Activated gamma-delta T cell treated with anti-CD3 and anti-CD28 coated beads, Interleukin-2, amount 50 U/mL, for 16 hours (primary cell): ENCODE results near the gene SHISA8.

Experiments used
- DNase-seq: peaks from one replicate; pipeline ENCODE4 v3.0.0-alpha.2; 2020; ENCODE audit warnings: low read depth

SHISA8 gene

DNA sequence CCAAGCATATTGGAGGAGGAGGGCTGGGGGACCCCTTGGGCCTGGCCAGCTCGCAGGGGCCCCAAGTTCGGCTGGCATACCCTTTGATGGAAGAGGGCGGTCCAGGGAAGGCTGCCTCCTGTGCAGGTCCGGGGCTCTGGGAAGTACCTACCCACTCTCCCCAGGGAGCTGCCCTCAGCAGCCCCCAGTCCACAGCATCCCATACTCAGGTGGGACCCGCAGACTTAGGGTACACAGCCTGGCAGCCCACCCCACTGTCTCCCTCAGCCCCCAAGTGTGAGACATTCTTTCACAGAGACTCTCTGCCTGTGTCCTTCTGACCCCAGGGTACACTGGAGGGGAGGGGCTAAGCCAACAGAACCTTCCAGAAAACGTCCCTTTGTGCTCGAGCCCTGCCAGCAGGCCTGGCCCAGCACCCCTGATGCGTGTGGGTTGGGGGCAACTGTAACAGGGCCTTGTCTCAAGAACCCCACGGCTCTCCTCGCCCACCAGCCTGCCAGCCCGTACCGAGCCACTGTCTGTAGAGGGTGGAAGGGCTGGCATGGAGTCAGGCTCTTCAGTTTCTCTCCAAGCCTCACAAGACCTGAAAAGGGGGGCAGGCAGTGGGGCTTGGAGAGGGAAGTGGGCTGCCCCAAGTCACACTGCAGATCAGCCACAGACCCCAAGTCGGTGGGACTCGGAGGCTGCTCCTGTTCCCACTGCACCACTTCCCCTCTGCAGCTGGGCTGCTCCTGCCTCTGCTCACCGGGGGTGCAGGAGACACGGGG is 18.7 kb upstream of the SHISA8 start:
- no peak for DNase-seq

DNA sequence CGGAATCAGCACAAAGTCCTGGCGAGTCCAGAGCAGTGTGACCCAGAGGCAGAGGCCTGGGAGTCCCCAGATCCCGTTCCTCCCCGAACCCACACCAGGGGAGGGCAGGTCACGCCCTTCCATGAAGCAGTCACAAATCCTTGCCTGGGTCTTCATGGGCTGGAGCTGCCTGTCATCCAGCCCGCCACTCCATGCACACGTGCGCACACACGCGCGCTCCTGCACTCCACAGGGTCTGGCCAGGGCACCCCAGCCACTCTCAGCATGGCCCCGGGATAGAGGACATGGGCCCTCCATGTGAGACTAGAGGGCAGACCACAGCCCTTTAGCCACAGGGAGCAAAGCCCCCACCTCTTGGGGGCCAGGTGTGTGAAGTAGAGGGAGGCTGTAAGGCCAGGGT is 17.5 kb upstream of the SHISA8 start:
- no peak for DNase-seq

DNA sequence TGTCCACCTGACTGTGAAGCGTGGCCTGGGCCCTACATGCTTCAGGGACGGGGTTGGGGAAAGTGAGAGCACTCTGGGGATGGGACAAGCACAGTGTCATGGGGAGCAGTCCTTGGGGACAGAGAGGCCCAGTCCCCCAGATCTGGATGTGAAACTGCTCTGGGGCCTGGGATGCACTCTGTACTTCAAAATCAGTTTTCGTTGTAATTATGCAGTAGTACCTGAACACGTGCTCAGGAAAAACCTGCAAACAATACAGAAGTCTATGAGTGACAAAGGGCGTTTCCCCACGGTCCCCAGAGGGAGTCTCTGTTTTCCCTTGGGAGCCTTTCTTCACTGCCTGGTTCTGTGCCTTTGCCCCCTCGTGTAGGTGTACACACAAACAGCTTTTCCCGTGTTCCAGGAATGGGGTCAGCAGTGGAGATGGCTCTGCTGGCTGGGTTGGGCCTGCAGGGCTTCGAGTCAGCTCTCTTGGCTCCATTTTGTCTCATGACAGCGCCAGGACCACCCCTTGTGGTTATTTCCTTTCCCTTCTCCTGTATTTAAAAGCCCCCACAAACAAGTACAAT is 16.9 kb upstream of the SHISA8 start:
- no peak for DNase-seq

DNA sequence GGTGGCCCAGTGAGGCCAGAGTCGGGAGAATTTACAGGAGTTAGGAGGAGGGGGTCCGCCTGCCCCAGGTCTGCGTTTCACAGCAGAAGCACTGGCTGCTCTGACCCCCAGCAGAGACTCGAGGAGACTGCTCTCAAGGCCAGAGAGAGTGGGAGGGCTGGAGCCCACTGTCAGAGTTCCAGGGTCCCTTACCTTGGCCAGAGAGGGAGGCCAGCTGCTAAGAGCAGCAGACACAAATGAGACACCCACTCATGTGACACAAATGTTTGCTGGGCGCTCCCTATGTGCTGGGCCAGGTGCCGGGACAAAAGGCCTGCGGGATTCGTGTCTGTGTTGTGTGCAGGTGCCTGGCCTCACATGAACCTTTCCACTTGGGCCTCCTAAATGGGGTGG is 14.5 kb upstream of the SHISA8 start:
- no peak for DNase-seq

DNA sequence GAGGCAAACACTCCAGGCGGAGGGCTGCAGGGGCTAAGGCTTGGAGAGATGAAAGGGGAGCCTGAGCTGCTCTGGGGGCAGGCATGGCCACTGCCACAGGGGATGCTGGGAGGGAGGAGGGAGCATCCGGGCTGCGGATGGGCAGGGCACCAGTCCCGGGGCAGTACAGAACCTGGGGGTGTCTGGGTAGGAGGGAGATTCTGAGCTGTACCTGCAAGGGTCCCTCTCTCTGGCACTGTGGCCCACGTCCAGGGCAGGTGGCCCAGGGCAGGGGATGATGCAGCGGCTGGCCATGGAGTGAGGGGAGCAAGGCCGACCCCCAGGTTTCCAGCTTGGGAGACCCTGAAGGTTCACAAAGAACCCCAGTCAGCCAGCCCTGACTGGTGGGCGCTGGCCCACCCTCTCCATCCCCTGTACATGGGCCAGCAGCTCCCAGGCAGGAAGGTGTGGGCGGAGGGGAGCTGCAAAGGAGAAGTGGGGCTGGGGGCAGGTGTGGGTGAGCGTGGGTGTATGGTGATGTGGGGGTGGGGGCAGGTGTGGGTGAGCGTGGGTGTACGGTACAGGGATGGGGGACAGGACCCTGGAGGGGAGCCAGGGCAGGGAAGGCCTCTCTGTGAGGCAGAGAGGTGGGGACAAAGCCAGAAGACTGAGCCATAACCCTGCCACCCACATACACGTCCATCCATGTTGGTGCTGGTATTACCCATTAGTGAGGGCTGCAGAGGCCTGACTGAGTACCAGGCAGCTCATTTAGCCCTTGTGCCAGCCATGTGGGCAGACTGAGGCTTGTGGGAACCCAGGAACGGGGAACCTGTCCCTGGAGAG is 13.9 kb upstream of the SHISA8 start:
- DNase-seq: no peak

DNA sequence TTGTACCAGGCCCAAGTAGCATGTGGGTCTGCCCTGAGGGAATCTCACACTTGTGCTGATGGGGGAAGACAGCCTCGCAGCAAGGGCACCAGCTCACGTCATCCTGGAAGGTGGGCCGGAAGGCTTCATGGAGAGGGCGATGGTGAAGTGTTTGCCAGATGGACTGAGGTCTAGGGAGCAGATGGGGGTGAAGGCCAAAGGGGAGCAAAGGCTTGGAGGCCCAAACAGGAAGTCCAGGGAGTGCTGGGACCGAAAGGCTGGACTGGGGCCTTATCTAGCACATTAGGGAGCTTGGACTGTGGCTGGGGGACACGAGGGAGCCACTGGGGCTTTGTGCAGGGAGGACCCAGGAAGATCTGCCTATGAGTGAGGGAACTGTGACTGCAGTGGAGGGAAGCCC is 12.9 kb upstream of the SHISA8 start:
- no peak for DNase-seq

DNA sequence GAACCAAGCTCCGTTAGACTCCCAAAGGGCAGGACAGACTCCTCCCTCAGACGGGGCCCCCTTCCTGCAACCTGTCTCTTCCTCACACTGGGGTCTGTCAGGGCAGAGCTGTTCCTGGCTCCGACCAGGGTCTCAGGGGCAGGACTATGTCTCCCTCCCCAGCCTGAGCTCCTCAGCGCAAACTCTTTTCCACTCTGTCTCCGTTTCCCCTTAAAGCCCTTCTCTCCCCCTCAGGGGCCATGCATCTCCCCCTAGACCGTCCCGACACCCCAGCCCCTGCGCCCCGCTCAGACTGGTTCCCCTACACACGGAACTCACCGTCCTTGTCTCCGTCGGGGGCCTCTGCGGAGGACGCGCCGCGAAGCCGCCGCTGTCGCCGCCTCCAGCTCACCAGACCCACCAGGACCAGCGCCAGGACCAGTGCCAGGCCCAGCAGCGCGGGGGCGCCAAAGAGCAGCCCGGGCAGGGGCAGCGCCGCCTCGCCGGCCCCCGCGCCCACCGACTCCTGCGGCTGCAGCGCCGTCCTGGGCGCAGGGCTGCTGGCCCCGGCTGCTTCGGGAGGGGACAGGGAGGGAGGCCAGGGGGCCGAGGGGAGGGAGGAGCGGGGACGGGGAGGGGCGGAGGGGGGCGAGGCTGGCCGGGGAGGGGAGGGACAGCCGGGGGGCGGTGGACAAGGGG is 11.0 kb upstream of the SHISA8 start:
- DNase-seq: peak; percentile 61

DNA sequence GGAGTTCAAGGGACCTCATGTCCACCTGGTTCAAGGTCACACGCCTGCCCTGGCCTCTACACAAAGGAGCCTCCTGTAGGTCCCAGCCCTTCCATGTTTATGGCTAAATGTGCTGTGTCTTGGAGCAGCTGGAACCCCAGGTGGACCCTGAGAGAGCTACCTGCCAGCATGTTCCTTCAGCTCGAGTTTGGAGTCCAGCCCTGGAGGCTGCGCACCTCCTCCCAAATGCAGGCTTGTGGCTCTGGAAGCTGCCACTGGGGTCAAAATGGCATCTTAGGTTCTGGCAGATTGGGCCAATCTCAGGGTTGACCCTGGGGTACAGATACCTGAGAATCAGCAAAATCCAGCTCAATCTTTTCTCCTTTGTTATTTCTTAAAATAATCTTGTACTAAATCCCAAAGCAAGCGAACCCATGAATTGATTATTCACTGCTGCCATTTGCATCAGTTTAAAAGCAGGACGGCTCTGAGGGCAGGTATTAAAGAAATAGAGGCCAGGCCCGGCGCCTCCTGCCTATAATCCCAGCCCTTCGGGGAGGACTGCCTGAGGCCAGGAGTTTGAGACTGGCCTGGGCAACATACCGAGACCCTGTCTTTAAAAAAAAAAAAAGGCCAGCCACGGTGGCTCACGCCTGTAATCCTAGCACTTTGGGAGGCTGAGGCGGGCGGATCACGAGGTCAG is 8.9 kb upstream of the SHISA8 start:
- DNase-seq: no peak

DNA sequence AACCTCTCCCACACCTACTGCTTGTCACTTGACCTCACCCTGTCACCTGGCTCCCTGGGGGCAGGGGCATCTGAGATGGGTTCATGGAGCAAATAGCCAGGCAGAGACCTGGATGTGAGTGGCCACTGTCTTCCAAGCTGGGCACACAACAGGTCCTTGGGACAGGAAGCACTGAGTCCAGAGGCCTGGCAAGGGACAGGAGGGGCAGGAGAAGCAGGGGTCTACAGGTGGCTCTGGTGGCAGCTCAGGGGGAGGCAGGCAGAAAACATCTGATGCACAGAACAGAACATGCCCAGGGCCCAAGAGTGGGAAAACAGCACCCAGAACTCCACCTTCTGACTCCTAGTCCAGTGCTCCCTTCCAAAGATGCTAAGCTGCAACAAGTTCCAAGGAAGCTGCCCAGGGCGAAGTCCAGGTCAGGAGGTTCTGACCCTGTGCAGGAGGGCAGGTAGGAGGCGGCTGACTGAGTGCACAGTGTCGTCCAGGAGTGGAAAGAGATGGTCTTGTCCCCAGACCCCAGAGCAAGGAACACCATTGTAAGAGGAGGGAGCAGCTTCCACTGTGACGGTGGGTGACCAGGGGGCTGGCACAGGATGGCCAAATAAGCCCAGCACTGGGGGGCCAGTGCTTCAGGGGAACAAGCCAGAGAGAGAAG is 8.2 kb upstream of the SHISA8 start:
- DNase-seq: no peak

DNA sequence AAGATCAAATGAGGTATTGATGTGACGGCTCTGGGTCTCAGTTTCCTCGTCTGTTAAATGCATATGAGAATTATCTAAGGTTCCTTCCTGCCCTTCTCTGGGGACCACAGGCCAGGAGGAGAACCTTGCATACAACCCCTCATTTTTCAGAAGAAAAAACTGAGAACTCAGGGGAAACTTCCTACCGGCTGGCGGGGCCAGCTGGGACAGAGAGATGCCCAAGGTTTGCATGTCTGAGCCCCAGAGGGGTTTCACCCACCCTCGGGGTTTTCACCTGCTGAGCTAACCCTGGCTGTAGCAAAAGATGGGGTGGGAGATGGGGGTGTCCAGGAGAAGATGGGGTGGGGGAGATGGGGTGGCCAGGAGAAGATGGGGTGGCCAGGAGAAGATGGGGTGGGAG is 7.5 kb upstream of the SHISA8 start:
- no peak for DNase-seq

DNA sequence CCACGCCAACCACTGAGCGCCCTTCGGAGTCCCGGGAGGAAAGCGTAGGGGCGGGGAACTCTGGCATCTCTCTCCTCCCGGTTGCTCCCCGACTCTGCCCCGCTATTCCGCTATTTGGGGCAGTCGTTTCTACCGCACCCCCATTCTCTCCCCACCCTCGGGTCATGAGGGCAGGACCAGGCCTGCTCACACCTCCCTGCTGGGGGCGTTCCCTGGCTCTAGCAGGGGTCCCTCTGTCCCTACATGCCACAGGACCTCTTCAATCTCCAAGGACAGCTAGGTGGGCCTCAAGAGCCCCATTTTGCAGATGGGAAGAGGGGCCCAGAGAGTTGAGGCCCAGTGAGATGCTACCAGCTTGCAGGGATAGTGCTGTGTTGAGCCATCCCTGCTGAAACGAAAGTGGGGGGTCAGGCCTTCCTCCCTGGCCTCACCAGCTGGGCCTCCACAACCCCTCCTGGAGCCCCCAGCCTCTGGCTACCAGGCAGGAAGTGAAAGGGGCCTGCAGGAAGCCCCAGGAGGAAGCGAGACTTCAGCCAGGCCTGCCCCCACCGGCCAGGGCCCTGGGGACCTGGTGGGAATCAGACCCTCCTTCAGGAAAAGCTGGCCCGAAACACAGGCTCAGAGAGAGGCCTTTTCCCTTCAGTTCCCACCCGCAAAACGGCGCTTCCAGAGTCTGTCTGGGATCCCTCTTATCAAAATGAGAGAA is 5.5 kb upstream of the SHISA8 start:
- DNase-seq: no peak

DNA sequence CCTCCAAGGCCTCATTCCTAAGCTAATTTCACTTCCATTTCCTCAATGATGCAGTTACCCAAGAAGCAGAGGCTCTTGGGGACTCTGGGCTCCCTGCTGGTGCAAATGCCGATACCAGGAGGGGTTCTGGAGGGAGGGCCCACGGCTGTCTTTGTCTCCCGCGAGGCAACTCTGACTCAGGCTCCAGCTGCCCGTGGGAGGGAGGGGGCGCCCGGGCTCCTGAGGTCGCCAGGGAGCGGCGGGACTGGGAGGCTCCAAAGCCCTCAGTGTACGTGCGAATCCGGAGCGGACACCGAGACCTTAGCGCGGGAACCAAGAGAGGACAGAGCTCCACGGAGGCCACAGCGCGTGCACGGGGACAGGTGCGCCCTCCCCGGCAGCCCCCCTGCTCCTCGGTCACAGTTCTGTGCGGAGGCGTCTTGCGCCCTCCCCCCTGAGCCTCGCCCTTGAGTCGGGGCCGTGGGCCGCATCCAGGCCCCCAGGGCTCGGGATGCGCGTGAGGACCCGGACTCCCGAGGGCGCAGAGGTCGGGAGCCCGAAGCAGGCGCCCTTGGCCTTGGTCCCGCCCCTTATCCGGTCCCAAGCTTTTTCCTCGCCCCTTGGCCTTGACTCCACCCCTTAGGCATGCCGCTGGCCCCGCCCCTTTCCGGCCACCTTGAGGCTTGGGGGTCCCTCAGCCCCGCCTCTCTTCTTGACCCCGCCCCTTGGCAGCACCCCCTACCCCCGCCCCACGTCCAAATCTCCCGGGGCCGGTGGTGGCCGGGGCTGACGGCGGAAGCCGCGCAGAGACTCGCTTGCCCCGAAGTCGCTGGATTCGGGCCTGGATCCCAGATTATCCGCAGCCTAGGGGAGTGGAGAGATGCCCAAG is 4.7 kb upstream of the SHISA8 start:
- DNase-seq: no peak

DNA sequence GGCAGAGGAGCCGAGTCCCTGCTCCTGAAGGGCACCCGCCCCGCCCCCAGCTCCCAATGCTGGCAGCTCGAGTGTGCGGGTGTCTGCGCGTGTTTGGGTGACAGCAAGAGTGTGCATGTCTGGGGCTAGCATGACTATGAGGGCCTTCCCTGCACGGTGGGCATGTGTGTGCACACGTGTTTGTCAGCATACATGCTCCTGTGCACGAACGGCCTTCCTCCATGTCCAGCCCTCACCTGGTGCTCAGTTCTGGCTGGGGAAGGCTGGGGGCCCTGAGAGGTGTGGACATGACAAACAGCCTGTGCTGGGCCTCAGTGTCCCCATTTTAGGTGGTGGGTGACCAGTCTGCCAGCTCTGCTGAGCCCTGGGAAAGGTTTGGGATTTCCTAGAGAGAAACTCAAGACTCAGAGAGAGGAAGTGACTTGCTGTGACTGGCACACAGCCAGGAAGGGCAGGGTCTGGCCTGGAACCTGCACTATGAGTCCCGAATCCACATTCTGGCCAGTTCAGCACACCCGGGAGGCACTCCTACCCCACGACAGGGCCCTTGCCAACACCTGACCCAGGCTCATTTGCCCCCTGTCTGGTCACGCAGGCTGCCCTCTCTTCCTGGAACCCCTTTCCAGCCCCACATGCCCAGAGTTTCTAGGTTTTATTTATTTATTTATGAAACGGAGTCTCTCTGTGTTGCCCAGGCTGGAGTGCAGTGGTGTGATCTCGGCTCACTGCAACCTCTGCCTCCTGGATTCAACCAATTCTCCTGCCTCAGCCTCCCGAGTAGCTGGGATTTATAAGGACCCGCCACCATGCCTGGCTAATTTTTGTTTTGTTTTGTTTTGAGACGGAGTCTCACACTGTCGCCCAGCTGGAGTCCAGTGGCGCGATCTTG is 3.3 kb upstream of the SHISA8 start:
- DNase-seq: no peak

DNA sequence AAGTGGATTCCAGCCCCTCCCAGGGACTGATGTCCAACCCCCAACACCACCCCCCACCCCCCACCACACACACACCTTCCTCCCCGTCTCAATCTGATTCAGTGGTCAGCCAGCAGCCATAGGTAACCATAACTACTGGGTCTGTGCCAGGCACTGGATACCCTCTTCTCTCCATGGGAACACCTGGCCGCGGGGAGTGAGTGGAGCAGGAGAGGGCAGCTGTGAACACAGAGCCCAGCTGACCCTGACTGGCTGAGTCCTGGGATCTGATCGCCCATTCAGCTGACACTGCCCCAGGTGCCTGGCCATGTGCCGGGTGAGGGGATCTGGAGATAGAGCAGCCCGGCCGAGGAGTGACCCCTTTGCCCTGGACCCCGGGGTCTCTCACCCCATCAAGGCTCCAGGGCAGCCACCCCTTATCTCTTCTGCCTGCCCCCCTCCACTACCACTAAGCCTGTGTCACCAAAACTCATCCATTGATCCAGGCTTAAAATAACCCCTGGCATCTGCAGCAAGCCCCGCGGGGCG is 2.6 kb upstream of the SHISA8 start:
- DNase-seq: no peak

DNA sequence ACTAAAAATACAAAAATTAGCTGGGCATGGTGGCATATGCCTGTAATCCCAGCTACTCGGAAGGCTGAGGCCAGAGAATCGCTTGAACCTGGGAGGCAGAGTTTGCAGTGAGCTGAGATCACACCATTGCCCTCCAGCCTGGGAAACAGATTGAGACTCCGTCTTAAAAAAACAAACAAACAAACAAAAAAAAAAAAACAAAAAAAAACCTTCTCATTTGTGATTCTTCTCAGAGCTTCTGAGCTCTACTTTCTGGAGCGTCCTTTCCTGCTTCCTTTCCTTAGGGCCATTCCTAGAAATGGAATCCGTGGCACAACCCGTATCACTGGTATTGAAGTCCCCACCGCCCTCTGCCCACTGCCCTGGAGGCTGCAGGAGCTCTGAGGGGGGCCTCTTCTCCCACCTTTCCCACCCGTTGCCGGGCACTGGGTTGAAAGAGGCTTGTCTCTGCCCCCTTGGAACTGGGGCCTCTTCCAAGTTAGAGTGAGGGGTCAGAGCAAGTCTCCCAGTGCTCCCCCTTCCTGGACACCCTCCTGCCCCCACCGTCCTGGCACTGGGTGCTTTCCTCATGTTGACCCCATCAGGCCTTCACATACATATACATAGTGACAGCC is 2.0 kb upstream of the SHISA8 start:
- no peak for DNase-seq

DNA sequence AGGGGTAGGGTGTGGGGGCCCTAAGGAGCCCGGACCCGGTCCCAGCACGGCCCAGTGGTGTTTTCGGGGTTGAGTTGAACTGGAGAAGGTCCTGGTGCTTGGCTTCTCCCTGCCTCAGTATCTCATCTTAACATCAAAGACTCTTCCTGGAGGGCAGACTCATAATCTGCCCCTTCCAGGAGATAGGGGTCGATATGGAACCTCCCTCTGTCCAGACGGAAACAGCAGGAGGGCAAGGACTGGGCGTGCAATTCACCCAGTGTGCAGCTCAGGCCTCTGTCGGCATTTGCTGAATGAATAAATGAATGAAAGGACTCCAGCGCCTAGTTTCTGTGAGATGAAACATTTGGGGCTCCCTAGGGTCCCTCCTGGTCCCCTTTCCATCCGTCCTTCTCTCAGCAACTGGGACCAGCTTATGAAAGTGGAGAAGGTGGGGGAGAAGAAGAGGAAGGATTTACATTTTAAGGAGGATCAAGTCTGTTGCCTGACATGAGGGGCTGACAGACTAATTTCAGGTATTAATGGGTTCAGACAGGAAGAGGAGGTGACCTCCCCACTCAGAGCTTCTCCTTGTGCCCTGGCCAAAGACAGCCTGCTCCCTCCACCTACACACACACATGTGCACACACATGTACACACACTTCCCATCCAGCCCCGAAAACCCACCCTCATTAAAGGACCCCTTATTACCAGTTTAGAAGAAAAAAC is 1.1 kb upstream of the SHISA8 start:
- DNase-seq: no peak

DNA sequence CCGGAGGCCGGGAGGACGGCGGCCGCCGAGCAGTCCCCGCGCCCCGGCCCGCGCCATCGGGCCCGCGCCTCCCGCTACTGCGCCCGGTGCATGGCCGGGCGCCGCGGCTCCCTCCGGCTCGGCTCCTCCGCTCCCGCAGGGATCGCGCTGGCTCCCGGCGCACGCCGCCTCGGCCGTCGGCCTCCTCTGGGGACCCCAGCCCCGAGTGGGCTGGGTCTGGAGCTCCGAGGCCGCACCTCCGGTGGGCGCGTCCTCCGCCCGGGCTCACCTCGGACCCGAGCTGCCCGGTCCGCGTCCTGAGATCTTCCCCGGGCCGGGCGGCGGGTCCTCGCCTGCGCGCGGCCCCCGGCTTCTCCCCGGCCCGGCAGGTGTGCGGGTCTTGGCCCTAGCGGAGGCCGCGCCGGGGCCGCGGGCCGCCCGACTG is 251 bp downstream of the SHISA8 start:
- no peak for DNase-seq
